AG20443 (cell line): Measurements from ENCODE around the gene DDX10.

Experiments
- DNase-seq: peaks from one replicate; pipeline ENCODE4 v3.0.0; 2012; ENCODE audit warnings: low spot score, mixed read lengths

Gene DDX10

GRCh38 chr11:108983636-108984420, 319.0 kb downstream of the DDX10 start:
- peak; percentile 34 for DNase-seq

GRCh38 chr11:108984523-108984922, 319.7 kb downstream of the DDX10 start:
- DNase-seq: no peak

- DNase-seq: no peak
Measured at GRCh38 chr11:108985236-108985944, 320.5 kb downstream of the DDX10 start.

- peak; percentile 36 for DNase-seq
Measured at GRCh38 chr11:108985945-108986279, 321.0 kb downstream of the DDX10 start.
